ENCODE measurements around the gene CARD6.
"Not testable (repeated sequence)": the region's sequence is repeated elsewhere in the genome, so short reads cannot be mapped to it uniquely, and the experiment has no call there.

CARD6 gene

DNA sequence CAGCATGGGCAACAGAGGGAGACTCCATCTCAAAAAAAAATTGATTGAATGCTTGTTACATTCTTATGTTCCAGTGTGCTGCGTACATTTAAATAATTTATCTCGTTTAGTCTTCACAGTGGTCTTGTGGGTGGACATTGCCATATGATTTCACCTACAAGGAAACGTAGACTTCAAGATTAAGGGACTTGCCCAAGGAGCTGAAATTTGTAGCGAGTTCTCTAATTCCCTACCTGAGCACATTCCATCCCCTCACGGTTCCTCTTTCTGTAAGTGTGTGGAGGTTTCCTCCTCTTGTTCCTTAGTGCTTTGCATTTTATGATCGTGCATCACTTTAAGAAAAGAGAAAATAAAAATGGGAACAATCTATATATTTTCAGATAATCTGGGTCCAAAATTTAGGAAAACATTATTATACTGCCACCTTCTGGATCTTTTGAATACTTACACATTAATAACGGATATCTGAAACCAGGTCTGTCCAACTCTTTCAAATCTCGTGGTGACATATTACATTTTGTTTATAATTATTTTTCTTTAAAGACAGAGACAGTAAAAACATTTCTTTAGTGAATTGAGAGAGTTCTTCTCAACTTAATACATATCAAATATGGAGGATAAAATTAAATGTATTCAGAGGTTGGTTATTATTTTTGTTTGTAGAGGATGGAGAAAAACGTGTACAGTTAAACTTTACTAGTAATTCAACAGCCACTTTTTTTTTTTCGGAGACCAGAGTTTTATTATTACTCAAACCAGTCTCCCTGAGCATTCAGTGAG is 38.2 kb downstream of the CARD6 start:
- no peak for DNase-seq (ENCODE audit: low read depth)
- no peak overlapping the region for H3K4me3 ChIP-seq (ENCODE audit: control insufficient read depth, low read depth, low read length)
- TF ChIP-seq, protein P1, sequence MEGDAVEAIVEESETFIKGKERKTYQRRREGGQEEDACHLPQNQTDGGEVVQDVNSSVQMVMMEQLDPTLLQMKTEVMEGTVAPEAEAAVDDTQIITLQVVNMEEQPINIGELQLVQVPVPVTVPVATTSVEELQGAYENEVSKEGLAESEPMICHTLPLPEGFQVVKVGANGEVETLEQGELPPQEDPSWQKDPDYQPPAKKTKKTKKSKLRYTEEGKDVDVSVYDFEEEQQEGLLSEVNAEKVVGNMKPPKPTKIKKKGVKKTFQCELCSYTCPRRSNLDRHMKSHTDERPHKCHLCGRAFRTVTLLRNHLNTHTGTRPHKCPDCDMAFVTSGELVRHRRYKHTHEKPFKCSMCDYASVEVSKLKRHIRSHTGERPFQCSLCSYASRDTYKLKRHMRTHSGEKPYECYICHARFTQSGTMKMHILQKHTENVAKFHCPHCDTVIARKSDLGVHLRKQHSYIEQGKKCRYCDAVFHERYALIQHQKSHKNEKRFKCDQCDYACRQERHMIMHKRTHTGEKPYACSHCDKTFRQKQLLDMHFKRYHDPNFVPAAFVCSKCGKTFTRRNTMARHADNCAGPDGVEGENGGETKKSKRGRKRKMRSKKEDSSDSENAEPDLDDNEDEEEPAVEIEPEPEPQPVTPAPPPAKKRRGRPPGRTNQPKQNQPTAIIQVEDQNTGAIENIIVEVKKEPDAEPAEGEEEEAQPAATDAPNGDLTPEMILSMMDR (IDR thresholded peaks at IDR 0.05; ENCODE audit: control insufficient read depth, insufficient read depth, low read depth, low read length, missing control alignments), result peak; percentile 22

DNA sequence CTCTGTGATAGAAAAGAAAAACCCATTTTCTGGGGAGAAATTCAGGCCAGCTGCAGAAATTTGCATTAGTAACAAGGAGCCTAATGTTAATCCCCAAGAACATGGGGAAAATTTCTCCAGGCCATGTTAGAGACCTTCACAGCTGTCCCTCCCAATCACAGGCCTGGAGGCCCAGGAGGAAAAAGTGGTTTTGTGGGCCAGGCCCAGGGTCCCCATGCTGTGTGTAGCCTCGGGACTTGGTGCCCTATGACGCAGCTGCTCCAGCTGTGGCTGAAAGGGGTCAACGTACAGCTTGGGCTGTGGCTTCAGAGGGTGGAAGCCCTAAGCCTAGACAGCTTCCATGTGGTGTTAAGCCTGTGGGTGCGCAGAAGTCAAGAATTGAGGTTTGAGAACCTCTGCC is 41.1 kb downstream of the CARD6 start:
- no peak overlapping the region for H3K4me3 ChIP-seq (ENCODE audit: control insufficient read depth, low read depth, low read length)
- TF ChIP-seq, protein P1 (IDR thresholded peaks at IDR 0.05; ENCODE audit: control insufficient read depth, insufficient read depth, low read depth, low read length, missing control alignments), result no peak

GRCh38 chr5:40883051-40883450 is 41.9 kb downstream of the CARD6 start:
- H3K4me3 ChIP-seq (ENCODE audit: control insufficient read depth, low read depth, low read length); DNase-seq (ENCODE audit: low read depth): not testable (repeated sequence)

More for the DNA sequence above, 41.1 kb downstream of the CARD6 start:
- DNase-seq (ENCODE audit: low read depth), result no peak

GRCh38 chr5:40895440-40896425 is 54.6 kb downstream of the CARD6 start:
- DNase-seq (ENCODE audit: low read depth); H3K4me3 ChIP-seq (ENCODE audit: control insufficient read depth, low read depth, low read length): not testable (repeated sequence)

DNA sequence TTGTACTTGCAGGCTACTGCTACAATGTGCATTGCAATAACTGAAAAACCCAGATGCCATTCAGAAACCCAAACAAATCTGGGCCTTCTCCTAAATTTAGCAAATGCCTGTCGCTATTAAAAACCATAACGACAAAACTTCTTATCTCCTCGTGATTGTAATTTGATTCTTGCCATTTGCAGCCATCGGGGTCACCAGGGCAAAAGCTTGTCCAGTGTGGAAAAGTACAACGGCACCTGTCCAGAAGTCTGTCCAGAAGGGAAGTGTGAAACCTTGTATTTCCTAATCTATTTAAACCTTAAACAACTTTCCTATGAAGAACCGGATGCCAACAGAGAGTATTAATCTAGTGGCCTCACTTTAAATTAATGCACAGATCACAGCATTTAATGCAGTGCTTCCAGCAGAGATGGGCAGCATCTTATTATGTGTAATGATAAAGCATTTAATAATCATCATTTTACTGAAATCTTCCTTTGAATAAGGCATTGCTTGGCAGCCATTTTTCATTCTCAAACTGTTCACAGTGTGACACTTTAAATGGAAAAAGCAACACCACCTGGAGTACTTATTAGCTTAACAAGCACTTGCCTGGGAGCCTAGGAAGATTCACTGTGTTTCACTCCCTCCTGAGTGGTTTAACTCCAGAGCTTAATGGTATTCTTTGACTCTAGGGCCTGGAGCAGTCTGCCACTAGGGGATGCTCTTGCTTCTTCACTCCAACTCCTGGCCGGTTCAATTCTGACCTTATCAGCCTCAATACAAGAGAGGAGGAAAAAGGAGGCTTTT is 63.2 kb downstream of the CARD6 start:
- H3K4me3 ChIP-seq (ENCODE audit: control insufficient read depth, low read depth, low read length), result no peak overlapping the region

GRCh38 chr5:40904994-40905306 is 63.8 kb downstream of the CARD6 start:
- no peak for DNase-seq (ENCODE audit: low read depth)
- TF ChIP-seq, protein P1 (IDR thresholded peaks at IDR 0.05; ENCODE audit: control insufficient read depth, insufficient read depth, low read depth, low read length, missing control alignments), result no peak
- no peak overlapping the region for H3K4me3 ChIP-seq (ENCODE audit: control insufficient read depth, low read depth, low read length)

More for the DNA sequence above, 63.2 kb downstream of the CARD6 start:
- TF ChIP-seq, protein P1 (IDR thresholded peaks at IDR 0.05; ENCODE audit: control insufficient read depth, insufficient read depth, low read depth, low read length, missing control alignments), result peak; percentile 98
- DNase-seq (ENCODE audit: low read depth), result peak; percentile 18

- H3K4me3 ChIP-seq (ENCODE audit: control insufficient read depth, low read depth, low read length), result no peak overlapping the region
- DNase-seq (ENCODE audit: low read depth), result no peak
- TF ChIP-seq, protein P1 (IDR thresholded peaks at IDR 0.05; ENCODE audit: control insufficient read depth, insufficient read depth, low read depth, low read length, missing control alignments), result no peak
Observed at GRCh38 chr5:40906351-40906751, 65.2 kb downstream of the CARD6 start.

All from AG09309 (cell line).